B cell (primary cell): ENCODE results near the gene ARFIP2.

Source experiments
- CTCF ChIP-seq: fragments of 200-600 bp; IDR thresholded peaks from one replicate; pipeline ENCODE4 v1.8.0; 2022; ENCODE audit warnings: antibody characterized with exemption, mild to moderate bottlenecking
- EZH2 ChIP-seq: IDR thresholded peaks from 2 replicates; pipeline ENCODE4 v1.6.1; 2012; ENCODE audit warnings: borderline replicate concordance, low read depth, mild to moderate bottlenecking, moderate library complexity, low read length; ENCODE audit not compliant: insufficient read depth, poor library complexity, severe bottlenecking

DNA sequence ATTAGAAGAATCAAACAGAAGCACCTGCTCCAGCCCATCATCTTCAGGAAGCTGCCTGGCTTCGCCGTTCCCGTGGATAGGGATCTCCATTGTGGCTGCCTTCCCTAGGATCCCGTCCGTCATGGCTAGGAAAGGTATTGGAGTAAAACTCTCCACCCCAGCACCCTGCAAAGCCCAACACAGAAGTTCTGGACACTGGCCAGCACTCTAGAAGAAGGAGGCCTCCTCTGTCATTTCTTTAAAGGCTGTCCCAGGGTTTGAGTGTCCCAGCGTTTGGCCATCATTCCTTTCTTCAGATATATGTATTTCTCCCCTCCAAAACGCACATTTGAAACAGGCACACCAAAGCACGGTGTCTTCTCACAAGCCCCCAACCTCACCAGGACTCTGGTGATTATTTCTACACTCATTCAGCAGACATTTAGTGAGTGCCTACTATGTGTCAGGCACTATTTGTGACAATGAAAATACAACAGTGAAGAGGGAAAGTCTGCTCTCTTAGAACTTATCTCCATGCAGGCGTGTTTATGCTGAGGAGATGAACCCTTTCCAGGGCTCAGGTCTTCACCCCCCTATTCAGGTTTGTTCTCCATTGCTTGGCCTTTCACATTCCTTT is 724 bp downstream of the ARFIP2 start:
- TF ChIP-seq CTCF (no peak), EZH2 (no peak)
